ENCODE results near the gene ST6GAL1. TPM values are rescaled to one million over a fixed set of nuclear protein-coding genes. Genes with fewer than 3 reads are reported as not detected.

The ST6GAL1 gene
- polyA plus RNA-seq, 1 of the 3 experiments (the other 2 are of a cell fraction) = 3.9 TPM

DNA sequence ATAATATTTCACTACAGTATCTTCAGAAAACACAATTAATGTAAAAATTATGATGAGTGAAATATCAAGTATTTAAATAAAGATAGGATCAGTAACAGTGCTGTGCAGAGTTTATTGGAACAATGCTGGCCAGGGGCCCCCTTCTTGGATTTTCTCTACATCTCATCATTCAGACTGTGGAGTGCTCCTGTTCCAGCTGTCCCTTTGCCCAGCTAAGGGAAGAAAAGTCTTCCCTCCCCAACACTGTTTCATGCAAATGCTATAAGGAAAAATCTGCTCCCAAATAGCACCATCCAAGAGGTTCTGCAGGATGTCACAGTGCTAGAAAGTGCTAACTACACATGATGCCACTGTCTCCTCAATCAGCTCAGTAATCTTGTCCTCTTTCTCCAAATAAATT lies 144.5 kb downstream of the ST6GAL1 start (continued):
- TF ChIP-seq, protein P1, sequence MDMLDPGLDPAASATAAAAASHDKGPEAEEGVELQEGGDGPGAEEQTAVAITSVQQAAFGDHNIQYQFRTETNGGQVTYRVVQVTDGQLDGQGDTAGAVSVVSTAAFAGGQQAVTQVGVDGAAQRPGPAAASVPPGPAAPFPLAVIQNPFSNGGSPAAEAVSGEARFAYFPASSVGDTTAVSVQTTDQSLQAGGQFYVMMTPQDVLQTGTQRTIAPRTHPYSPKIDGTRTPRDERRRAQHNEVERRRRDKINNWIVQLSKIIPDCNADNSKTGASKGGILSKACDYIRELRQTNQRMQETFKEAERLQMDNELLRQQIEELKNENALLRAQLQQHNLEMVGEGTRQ (IDR thresholded peaks at IDR 0.05; ENCODE audit: borderline replicate concordance, low read depth, low read length) = no peak

DNA sequence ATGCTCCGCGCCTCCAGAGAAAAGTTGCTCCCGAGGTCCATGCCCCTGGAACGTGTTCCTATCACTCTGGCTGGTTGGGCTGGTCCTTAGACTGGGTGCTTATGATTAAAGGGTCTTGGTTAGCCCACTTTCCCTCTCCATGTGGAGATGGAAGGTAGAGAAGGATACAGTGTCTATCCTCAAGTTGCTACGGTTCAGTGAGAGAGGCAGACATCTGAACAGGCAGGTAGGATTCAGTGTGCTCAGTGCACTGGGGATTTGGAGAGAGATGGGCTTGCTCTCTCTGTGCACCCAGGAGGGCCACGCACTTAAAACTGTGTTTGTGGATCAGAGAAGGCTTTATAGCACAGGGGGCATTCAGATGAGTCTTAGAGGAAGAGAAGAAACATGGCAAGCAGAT lies 146.0 kb downstream of the ST6GAL1 start:
- no peak overlapping the region for H3K4me3 ChIP-seq (ENCODE audit: low read depth in 2 of 2, low read length in 1 of 2)
- whole genome bisulfite sequencing (ENCODE audit: low lambda C conversion rate) = 85% methylated on average over 6 of the region's 6 CpGs
- H4K20me1 ChIP-seq (ENCODE audit: insufficient read depth) = no peaks in the 10 kb centered on the region
- no peak overlapping the region for H3K27ac ChIP-seq (ENCODE audit: low read depth in 2 of 2, low read length in 1 of 2)
- H3K9me2 ChIP-seq = no peaks in the 10 kb centered on the region
- H2AFZ ChIP-seq (ENCODE audit: low read depth) = no peak overlapping the region
- TF ChIP-seq EP300 (IDR thresholded peaks at IDR 0.05; ENCODE audit: borderline replicate concordance in 1 of 2, low read depth in 1 of 2, low read length in 1 of 2) = no peak
- TF ChIP-seq, protein P2, sequence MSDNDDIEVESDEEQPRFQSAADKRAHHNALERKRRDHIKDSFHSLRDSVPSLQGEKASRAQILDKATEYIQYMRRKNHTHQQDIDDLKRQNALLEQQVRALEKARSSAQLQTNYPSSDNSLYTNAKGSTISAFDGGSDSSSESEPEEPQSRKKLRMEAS (IDR thresholded peaks at IDR 0.05; ENCODE audit: low read depth) = no peak
- TF ChIP-seq RCOR1 (IDR thresholded peaks at IDR 0.05; ENCODE audit: low read length) = no peak
- no peak for TF ChIP-seq GATA2 (CRISPR knock-in tag; IDR thresholded peaks at IDR 0.05)
- TF ChIP-seq TCF12 (IDR thresholded peaks at IDR 0.05) = no peak
- TF ChIP-seq FOSL2 (IDR thresholded peaks at IDR 0.05; ENCODE audit: borderline replicate concordance, low read depth) = no peak
- no peak for TF ChIP-seq FOXJ3 (CRISPR knock-in tag; IDR thresholded peaks at IDR 0.05)
- no peak for TF ChIP-seq NRF1 (IDR thresholded peaks at IDR 0.05; ENCODE audit: low read depth, low read length)
- TF ChIP-seq MEF2A (IDR thresholded peaks at IDR 0.05; ENCODE audit: borderline replicate concordance, low read depth) = no peak
- TF ChIP-seq, protein P1 (IDR thresholded peaks at IDR 0.05; ENCODE audit: borderline replicate concordance, low read depth, low read length) = no peak
- TF ChIP-seq EZH2phosphoT487 (IDR thresholded peaks at IDR 0.05; ENCODE audit: borderline replicate concordance, low read depth) = no peak
- TF ChIP-seq GABPA (IDR thresholded peaks at IDR 0.05; ENCODE audit: low read depth) = no peak
- TF ChIP-seq, protein P3, sequence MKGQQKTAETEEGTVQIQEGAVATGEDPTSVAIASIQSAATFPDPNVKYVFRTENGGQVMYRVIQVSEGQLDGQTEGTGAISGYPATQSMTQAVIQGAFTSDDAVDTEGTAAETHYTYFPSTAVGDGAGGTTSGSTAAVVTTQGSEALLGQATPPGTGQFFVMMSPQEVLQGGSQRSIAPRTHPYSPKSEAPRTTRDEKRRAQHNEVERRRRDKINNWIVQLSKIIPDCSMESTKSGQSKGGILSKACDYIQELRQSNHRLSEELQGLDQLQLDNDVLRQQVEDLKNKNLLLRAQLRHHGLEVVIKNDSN (IDR thresholded peaks at IDR 0.05; ENCODE audit: borderline replicate concordance, low read depth) = no peak
- ChIA-PET POLR2A (no interaction called here), CTCF (no interaction called here)
- H3K9ac ChIP-seq = no peak overlapping the region
- no peaks in the 10 kb centered on the region for H3K27me3 ChIP-seq (ENCODE audit: insufficient read depth)
- H3F3A ChIP-seq (replicated peaks; ENCODE audit: insufficient read depth) = no peaks in the 10 kb centered on the region
- H3K4me2 ChIP-seq = no peak overlapping the region
- no peaks in the 10 kb centered on the region for H3K79me2 ChIP-seq (ENCODE audit: insufficient read depth)
- no peaks in the 10 kb centered on the region for H3K9me3 ChIP-seq
- DNase-seq = no peak
- no peaks in the 10 kb centered on the region for H3K36me3 ChIP-seq (replicated peaks in 1 of 2; ENCODE audit: control insufficient read depth in 1 of 2, insufficient read depth in 2 of 2, low read length in 1 of 2)
- H3K4me1 ChIP-seq (ENCODE audit: control insufficient read depth in 1 of 2, insufficient read depth in 2 of 2, low read depth in 1 of 2, low read length in 1 of 2) = no peaks in the 10 kb centered on the region; a peak in 1 of 4 replicates

DNA sequence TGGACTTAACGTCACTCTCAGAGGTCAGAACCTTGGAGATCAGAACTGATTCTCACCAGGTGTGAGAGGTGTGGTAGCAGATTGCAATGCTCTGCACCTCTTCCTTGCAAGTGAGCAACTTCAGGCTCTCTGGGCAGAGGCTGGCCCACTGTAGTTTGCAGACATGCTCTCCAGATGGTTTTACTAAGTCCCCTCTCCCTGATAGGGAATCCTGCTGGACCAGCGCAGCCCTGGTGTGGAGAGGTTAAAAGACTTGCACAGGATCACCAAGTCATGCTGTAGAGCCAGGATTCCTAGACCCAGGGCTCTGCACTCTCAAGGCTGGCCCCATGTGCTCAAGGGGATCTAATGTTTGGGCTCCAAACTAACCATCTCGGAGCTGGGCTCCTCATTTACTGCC lies 146.8 kb downstream of the ST6GAL1 start:
- WGBS (ENCODE audit: low lambda C conversion rate) = 100% methylated on average over 1 of the region's 3 CpGs
- no peaks in the 10 kb centered on the region for H3F3A ChIP-seq (replicated peaks; ENCODE audit: insufficient read depth)
- no peak overlapping the region for H3K27ac ChIP-seq (ENCODE audit: low read depth in 2 of 2, low read length in 1 of 2)
- ChIA-PET CTCF (no interaction called here), POLR2A (no interaction called here)
- TF ChIP-seq GABPA (IDR thresholded peaks at IDR 0.05; ENCODE audit: low read depth) (no peak), NRF1 (IDR thresholded peaks at IDR 0.05; ENCODE audit: low read depth, low read length) (no peak)
- no peak overlapping the region for H2AFZ ChIP-seq (ENCODE audit: low read depth)
- no peaks in the 10 kb centered on the region for H3K9me2 ChIP-seq
- no peaks in the 10 kb centered on the region for H4K20me1 ChIP-seq (ENCODE audit: insufficient read depth)
- no peaks in the 10 kb centered on the region for H3K36me3 ChIP-seq (replicated peaks in 1 of 2; ENCODE audit: control insufficient read depth in 1 of 2, insufficient read depth in 2 of 2, low read length in 1 of 2)
- no peaks in the 10 kb centered on the region for H3K79me2 ChIP-seq (ENCODE audit: insufficient read depth)
- no peak overlapping the region for H3K9ac ChIP-seq
- no peak overlapping the region for H3K4me3 ChIP-seq (ENCODE audit: low read depth in 2 of 2, low read length in 1 of 2)
- no peaks in the 10 kb centered on the region; a peak in 1 of 4 replicates for H3K4me1 ChIP-seq (ENCODE audit: control insufficient read depth in 1 of 2, insufficient read depth in 2 of 2, low read depth in 1 of 2, low read length in 1 of 2)
- DNase-seq = no peak
- no peaks in the 10 kb centered on the region for H3K27me3 ChIP-seq (ENCODE audit: insufficient read depth)
- no peaks in the 10 kb centered on the region for H3K9me3 ChIP-seq
- H3K4me2 ChIP-seq = no peak overlapping the region

Measured in SK-N-SH (cell line).